HG02588 (cell line): Measurements from ENCODE around the gene PHACTR2.
"Not testable (repeated sequence)": the region's sequence is repeated elsewhere in the genome, so short reads cannot be mapped to it uniquely, and the experiment has no call there.

ENCODE experiments used
- ATAC-seq: cut with Tn5 transposase; IDR thresholded peaks from one replicate; pipeline ENCODE4 v1.9.1; 2021; ENCODE audit warnings: mild to moderate bottlenecking, moderate library complexity; ENCODE audit not compliant: unreplicated experiment

Gene PHACTR2

GRCh38 chr6:143851706-143852105, 173.9 kb downstream of the PHACTR2 start:
- ATAC-seq, result not testable (repeated sequence)

GRCh38 chr6:143855057-143855456, 177.3 kb downstream of the PHACTR2 start:
- not testable (repeated sequence) for ATAC-seq

GRCh38 chr6:143856762-143857161, 179.0 kb downstream of the PHACTR2 start:
- ATAC-seq, result not testable (repeated sequence)

GRCh38 chr6:143857651-143858050, 179.9 kb downstream of the PHACTR2 start:
- no peak for ATAC-seq

- no peak for ATAC-seq
These were observed 182.3 kb downstream of the PHACTR2 start for GRCh38 chr6:143859891-143860660.

GRCh38 chr6:143863771-143864170, 186.0 kb downstream of the PHACTR2 start:
- no peak for ATAC-seq

- ATAC-seq, result no peak
These were observed 186.5 kb downstream of the PHACTR2 start, which contains the start of gene ZC2HC1B for GRCh38 chr6:143864234-143864633. TSS of gene ZC2HC1B (plus strand) at chr6:143864474. CDS start at chr6:143864540, 66 bp downstream.

- ATAC-seq, result no peak
These were observed 189.5 kb downstream of the PHACTR2 start for GRCh38 chr6:143867236-143867635.

GRCh38 chr6:143868808-143869207, 191.0 kb downstream of the PHACTR2 start:
- ATAC-seq, result not testable (repeated sequence)

GRCh38 chr6:143871202-143871730, 193.5 kb downstream of the PHACTR2 start:
- not testable (repeated sequence) for ATAC-seq

GRCh38 chr6:143872201-143872600, 194.4 kb downstream of the PHACTR2 start:
- ATAC-seq, result peak; percentile 87

- not testable (repeated sequence) for ATAC-seq
These were observed 195.8 kb downstream of the PHACTR2 start for GRCh38 chr6:143873600-143873999.

GRCh38 chr6:143874503-143874902, 196.7 kb downstream of the PHACTR2 start:
- not testable (repeated sequence) for ATAC-seq

- no peak for ATAC-seq
These were observed 200.0 kb downstream of the PHACTR2 start for GRCh38 chr6:143877584-143878271.

- no peak for ATAC-seq
These were observed 200.6 kb downstream of the PHACTR2 start for GRCh38 chr6:143878272-143878760.

- no peak for ATAC-seq
These were observed 202.6 kb downstream of the PHACTR2 start for GRCh38 chr6:143880412-143880811.
